ENCODE data around the gene CYSRT1.
"Not testable (repeated sequence)": the region's sequence is repeated elsewhere in the genome, so short reads cannot be mapped to it uniquely, and the experiment has no call there.

Gene CYSRT1

DNA sequence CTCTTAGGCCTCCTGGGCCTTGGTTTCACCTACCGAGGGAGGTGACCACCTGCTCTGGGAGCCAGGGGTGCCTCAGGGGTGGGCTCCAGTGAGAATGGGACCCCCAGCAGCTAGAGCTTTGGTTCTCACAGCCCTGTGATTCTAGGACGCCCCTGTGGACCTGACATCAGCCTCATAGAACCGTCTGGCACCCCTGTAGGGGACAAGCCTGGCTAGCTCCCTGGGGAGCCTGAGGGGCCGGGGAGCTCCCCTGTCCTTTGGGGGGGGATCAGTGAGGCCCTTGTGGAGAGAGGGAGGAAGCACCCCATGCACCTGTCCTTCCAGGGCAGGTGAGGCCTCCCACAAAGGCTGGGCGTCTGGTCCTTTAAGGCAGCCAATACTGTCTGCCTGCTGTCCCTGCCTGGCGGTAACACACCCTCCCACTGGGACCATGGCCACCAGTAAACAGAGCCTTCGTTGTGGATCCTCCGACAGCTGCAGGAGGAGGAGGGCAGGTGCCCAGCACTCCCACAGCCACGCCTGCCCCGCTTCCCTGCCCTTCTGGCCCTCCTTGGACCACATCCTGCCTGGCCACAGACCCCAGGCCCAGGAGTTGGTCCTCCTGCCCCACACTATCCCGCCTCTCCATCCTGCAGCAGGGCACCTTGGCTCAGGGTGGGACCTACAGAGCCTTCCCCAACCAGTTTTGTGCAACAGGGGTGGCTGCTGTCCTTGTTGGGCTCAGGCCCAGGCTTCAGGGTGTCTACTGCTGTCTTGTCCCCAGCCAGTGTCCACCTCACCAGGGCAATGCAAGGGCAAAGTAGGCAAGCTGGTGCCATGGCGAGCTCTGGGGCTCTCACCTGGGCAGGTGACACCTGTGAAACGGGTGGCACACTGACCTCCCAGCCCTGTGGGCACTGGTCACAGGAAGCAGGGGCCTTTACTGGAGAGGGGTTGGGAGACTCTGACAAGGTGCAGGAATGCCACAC, 13.1 kb downstream of the CYSRT1 start:
- no peak for DNase-seq (ENCODE audit: low read depth in 2 of 2)

GRCh38 chr9:137239541-137240200, 14.7 kb downstream of the CYSRT1 start:
- not testable (repeated sequence) for DNase-seq (ENCODE audit: low read depth in 2 of 2)

DNA sequence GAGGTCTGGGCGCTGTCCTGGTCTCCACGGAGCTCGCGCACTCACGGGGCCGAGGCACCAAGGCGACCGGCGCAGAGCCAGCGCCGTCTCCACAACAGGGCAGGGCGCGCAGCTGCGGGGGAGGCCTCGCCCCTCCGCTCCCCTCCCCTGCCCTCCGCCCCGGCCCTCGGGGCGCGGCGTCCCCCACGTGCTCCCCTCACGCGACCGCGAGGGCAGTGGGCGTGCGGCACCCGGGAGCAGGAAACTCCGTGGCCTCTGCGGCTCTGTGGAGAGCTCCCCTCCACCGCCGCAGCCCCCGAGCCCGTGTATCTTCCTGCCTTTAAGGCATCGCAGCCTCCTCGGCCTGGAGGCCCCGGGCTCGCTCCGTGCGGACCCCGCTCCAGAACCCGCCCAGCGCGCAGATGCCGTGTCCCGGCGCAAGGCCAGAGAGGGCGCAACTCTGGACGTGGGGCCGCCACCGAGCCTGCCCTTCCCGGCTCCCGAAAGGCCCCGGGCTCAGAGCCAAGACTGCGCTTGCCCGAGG, 15.4 kb downstream of the CYSRT1 start:
- peak in 1 of 2 experiments; percentile 58 for DNase-seq (ENCODE audit: low read depth in 2 of 2)

- DNase-seq (ENCODE audit: low read depth in 2 of 2): peak; percentile 93 to 96
Measured at GRCh38 chr9:137240841-137241489, 16.0 kb downstream of the CYSRT1 start, which contains the start of gene TUBB4B. TSS of gene TUBB4B (plus strand) at chr9:137241287. CDS start at chr9:137241361, 74 bp downstream.

GRCh38 chr9:137241490-137242268, 16.7 kb downstream of the CYSRT1 start:
- DNase-seq (ENCODE audit: low read depth in 2 of 2): peak; percentile 32 to 41

GRCh38 chr9:137242269-137243203, 17.6 kb downstream of the CYSRT1 start:
- no peak for DNase-seq (ENCODE audit: low read depth in 2 of 2)

GRCh38 chr9:137243266-137243625, 18.3 kb downstream of the CYSRT1 start:
- DNase-seq (ENCODE audit: low read depth in 2 of 2): not testable (repeated sequence)

DNA sequence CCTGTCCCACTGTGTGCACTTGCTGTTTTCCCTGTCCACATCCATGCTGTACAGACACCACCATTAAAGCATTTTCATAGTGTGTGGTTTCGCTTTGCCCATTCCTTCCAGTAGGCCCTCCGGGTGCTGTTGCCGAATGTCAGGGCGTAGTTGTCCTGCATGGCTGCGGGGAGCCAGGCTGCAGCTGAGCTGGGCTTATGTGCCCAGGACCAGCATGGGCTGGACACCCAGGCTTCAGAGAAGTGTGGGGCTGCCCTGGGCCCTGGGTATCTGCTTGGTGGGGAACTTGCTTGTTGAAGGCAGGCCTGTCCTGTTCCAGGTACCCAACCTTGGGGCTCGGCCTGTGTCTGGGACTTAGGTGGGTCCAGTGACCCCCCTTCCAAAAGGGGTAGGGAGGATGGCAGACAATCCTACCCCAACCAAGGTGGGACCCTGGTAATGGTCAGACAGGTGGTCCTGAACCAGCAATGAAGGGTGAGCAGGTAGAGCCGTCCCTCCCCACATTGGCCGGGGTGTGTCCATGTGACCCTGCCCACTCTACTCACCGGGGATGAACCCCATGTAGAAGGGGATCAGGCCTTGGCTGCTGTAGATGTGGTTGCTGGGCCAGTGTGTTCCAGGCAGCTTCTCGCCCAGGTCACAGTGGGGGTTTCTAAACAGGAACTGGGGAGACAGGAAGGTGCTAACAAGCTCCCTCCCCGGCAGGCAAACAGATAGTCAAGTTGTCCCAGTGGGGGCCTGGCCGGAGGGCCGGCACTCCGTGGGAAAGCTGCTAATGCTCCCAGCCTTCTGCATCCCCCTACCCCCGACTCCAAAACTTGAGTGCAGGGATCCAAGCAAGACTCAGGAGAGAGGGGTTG, 18.9 kb downstream of the CYSRT1 start:
- DNase-seq (ENCODE audit: low read depth in 2 of 2): no peak

- no peak for DNase-seq (ENCODE audit: low read depth in 2 of 2)
Measured at GRCh38 chr9:137244486-137245449, 19.8 kb downstream of the CYSRT1 start.

GRCh38 chr9:137245450-137246421, 20.8 kb downstream of the CYSRT1 start:
- DNase-seq (ENCODE audit: low read depth in 2 of 2): no peak

DNA sequence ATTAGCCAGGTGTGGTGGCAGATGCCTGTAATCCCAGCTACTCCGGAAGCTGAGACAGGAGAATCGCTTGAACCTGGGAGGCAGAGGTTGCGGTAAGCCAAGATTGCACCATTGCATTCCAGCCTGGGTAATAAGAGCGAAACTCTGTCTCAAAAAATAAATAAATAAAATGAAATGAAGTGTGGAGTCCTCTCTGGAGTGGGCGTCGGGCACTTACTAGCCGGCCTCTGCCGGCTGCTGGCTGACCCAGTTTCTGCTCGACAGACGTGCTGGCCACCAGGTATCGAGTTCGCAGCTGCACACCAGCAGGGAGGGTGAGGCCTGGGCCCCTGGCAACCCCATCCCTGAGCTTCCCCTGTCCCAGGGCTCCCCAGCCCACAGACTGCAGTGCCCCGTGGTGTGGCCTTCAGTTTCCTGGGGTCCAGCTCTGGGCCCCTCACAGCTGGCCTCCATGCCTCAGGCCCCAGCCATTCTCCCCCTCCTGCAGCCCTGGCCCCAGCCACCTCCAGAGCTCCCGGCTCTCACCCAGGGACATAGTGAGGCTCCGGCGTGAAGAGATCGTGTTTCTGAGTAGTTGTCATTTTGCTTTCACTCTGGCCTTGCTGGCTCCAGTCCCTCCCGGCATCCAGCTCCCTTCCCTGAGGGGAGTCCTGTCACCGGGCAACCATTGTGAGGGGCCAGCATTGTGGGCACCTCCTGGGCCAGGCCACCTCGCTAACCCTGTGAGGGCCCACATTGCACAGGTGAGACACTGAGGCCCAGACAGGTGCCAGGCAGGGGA, 22.4 kb downstream of the CYSRT1 start:
- no peak for DNase-seq (ENCODE audit: low read depth in 2 of 2)

GRCh38 chr9:137247916-137248175, 22.9 kb downstream of the CYSRT1 start:
- no peak for DNase-seq (ENCODE audit: low read depth in 2 of 2)

DNA sequence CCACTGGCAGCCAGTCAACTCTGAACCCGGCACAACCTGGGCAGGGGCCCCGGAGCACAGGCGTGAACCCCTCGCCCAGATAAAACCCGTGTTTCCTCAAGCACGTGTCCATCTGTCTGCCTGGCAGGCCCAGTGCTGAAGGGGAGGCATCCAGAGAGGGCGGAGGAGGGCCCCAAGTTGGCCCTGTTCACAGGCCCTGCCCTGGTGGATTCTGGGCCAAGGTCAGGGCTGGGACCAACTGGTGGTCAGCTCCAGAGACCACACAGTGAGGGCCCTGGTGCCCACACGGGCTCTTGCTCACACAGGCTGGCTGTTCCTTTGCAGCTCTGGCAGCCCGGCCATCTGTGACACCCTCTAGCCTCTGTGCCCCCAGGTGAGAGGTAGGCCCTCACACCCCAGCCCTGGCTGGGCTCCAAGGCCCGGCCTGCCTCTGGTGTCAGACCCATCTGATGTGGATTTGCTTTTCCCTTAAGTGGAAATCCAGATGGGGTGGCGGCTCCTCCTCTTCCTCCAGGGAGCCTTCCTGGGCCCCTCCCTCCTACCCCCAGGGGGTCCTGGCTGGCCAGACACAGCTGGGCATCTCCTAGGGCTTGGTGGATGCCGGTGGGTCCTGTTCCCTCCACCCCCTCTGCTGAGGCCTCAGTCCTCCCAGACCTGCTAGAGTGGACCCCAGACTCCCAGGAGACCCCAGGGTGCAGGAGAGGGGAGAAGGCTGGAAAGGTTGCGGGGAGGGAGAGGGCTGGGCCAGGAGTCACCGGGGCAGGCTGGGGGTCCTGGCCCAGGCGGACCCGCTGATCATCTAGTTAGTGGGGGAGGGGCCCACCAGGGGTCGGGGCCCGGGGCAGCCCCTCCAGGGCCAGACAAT, 25.6 kb downstream of the CYSRT1 start:
- no peak for DNase-seq (ENCODE audit: low read depth in 2 of 2)

- no peak for DNase-seq (ENCODE audit: low read depth in 2 of 2)
Measured at GRCh38 chr9:137251194-137251461, 26.2 kb downstream of the CYSRT1 start, which contains the start of gene STPG3. TSS of gene STPG3 (plus strand) at chr9:137251286. CDS start at chr9:137251287, 1 bp downstream.

GRCh38 chr9:137251490-137252268, 26.7 kb downstream of the CYSRT1 start:
- DNase-seq (ENCODE audit: low read depth in 2 of 2): no peak

Data from stimulated activated CD4-positive, alpha-beta T cell treated with anti-CD3 and anti-CD28 coated beads, Interleukin-12 subunit alpha, Interleukin-12 subunit beta, amount 100 ng/mL, for 24 hours (primary cell).